GM23248 (cell line): ENCODE measurements around the gene AQP12A.

ENCODE experiments used
- EZH2 ChIP-seq: fragments of 200-600 bp; sonication (generic); IDR thresholded peaks from 2 replicates; pipeline ENCODE4 v1.6.1; 2018; ENCODE audit warnings: antibody characterized with exemption, mild to moderate bottlenecking; ENCODE audit not compliant: insufficient read depth, poor library complexity, severe bottlenecking
- EZH2phosphoT487 ChIP-seq: fragments of 200-600 bp; sonication (generic); IDR thresholded peaks from 2 replicates; pipeline ENCODE4 v1.6.1; 2018; ENCODE audit warnings: antibody characterized with exemption, moderate library complexity, mild to moderate bottlenecking, low read depth; ENCODE audit not compliant: insufficient read depth

- no peak for TF ChIP-seq EZH2phosphoT487
- no peak for TF ChIP-seq EZH2
Measured at GRCh38 chr2:240742602-240743095, 51.0 kb downstream of the AQP12A start.
